GM18861 (cell line): ENCODE results near the gene KRTAP10-7.

Source experiments
- ATAC-seq: cut with Tn5 transposase; IDR thresholded peaks from one replicate; pipeline ENCODE4 v1.9.1; 2021; ENCODE audit not compliant: unreplicated experiment

Gene KRTAP10-7

DNA sequence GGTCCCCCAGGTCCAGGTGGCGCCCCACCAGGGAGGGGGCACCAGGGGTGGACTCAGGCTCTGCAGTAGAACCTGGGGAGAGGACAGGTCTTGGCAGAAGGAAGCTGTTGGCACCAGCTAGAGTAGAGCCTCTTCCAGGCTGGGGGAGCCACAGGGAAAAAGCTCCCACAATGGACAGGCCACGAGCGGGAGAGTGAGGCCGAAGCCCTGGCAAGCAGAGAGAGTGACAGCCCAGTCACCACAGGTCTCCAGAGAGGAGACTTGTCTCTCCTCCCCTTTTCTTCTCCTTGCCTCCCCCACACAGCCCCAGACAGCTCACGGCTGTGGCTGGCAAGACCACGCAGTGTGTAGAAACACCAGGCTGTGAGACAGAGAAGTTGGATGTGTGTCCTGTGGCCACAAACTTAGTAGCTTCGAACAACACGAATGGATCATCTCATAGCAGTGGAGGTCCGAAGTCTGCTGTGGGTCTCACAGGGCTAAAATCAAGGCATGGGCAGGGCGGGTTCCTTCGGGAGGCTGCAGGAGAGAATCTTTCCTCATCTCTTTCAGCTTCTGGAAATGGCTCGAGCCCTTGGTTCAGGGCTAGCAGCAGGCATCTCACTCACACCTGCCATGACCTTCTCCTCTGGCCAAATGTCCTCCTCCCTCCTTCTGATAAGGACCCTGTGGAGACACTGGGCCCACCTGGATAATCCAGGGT is 50.7 kb downstream of the KRTAP10-7 start:
- no peak for ATAC-seq
